NB4 (cell line): ENCODE data around the gene RAPGEF5.

Experiments
- DNase-seq: peaks from one replicate; pipeline ENCODE4 v3.0.0; 2010; ENCODE audit warnings: low read depth
- H3K4me3 ChIP-seq: one replicate; pipeline ENCODE4 v1.5.1; 2011; ENCODE audit warnings: mild to moderate bottlenecking, low read depth, low read length, moderate library complexity
- CTCF ChIP-seq: IDR thresholded peaks from one replicate; pipeline ENCODE4 v1.5.1; 2012; ENCODE audit warnings: low read depth, low read length
- MAX ChIP-seq: IDR thresholded peaks from 2 replicates; pipeline ENCODE4 v1.6.1; 2011; ENCODE audit warnings: low read depth, low read length
- MYC ChIP-seq: IDR thresholded peaks from 2 replicates; pipeline ENCODE4 v1.6.1; 2011; ENCODE audit warnings: low read depth, low read length
- POLR2A ChIP-seq: IDR thresholded peaks from 2 replicates; pipeline ENCODE4 v1.6.1; 2011; ENCODE audit warnings: mild to moderate bottlenecking; ENCODE audit not compliant: insufficient read length; ENCODE audit errors: extremely low read depth

RAPGEF5 gene

GRCh38 chr7:22344655-22345054 is 12.3 kb downstream of the RAPGEF5 start:
- H3K4me3 ChIP-seq: no peak overlapping the region
- TF ChIP-seq CTCF (no peak), POLR2A (no peak)
- no peak for DNase-seq

GRCh38 chr7:22343612-22344011 is 13.3 kb downstream of the RAPGEF5 start:
- DNase-seq: no peak
- H3K4me3 ChIP-seq: no peak overlapping the region
- TF ChIP-seq CTCF (no peak), MAX (no peak), MYC (no peak), POLR2A (no peak)

- no peak for TF ChIP-seq MAX
- no peak for TF ChIP-seq CTCF
- TF ChIP-seq POLR2A: no peak
- TF ChIP-seq MYC: no peak
- no peak for DNase-seq
These were observed 13.9 kb downstream of the RAPGEF5 start for GRCh38 chr7:22343071-22343470.

GRCh38 chr7:22339725-22340390 is 17.1 kb downstream of the RAPGEF5 start:
- no peak for TF ChIP-seq MYC
- TF ChIP-seq POLR2A: no peak
- no peak for TF ChIP-seq MAX
- no peak for TF ChIP-seq CTCF
- no peak overlapping the region for H3K4me3 ChIP-seq
- DNase-seq: no peak

More at GRCh38 chr7:22343071-22343470, 13.9 kb downstream of the RAPGEF5 start:
- H3K4me3 ChIP-seq: no peak overlapping the region

GRCh38 chr7:22338877-22339276 is 18.1 kb downstream of the RAPGEF5 start:
- no peak overlapping the region for H3K4me3 ChIP-seq
- TF ChIP-seq POLR2A (no peak), MYC (no peak), MAX (no peak), CTCF (no peak)
- no peak for DNase-seq

- no peak for DNase-seq
- no peak overlapping the region for H3K4me3 ChIP-seq
- TF ChIP-seq CTCF (no peak), POLR2A (no peak)
These were observed 18.5 kb downstream of the RAPGEF5 start for GRCh38 chr7:22338411-22338810.
